Colonic mucosa (tissue), 4 donors: ENCODE measurements around the gene ADORA2A. TPM values are rescaled to one million over a fixed set of nuclear protein-coding genes. Genes with fewer than 3 reads are reported as not detected.

ENCODE experiments used
- DNase-seq: peaks from one replicate; pipeline ENCODE4 v3.0.0-alpha.2; 2020
- H3K27ac ChIP-seq: fragments of 200-600 bp; one replicate; pipeline ENCODE4 v1.8.0; 2021
- H3K27me3 ChIP-seq: fragments of 200-600 bp; one replicate; pipeline ENCODE4 v1.8.0; 2021
- H3K36me3 ChIP-seq: fragments of 200-600 bp; one replicate; pipeline ENCODE4 v1.8.0; 2021
- H3K4me1 ChIP-seq: fragments of 200-600 bp; one replicate; pipeline ENCODE4 v1.8.0; 2021; ENCODE audit warnings: mild to moderate bottlenecking
- H3K4me3 ChIP-seq: fragments of 200-600 bp; one replicate; pipeline ENCODE4 v1.8.0; 2021
- H3K9ac ChIP-seq, 2 donors: one replicate each; pipeline ENCODE4 v1.7.0; 2013; ENCODE audit warnings: control low read depth in 2 of 2, low read depth in 2 of 2, low read length in 2 of 2
- H3K9me3 ChIP-seq: fragments of 200-600 bp; one replicate; pipeline ENCODE4 v1.8.0; 2021
- CTCF ChIP-seq: fragments of 200-600 bp; IDR thresholded peaks from one replicate; pipeline ENCODE4 v1.8.0; 2022; ENCODE audit warnings: antibody characterized with exemption, mild to moderate bottlenecking
- intact Hi-C: fragments of 100-400 bp; cut with DNase I; formaldehyde crosslinking; loops from one replicate; pipeline ENCODE4 v1.14.1; 2022
- total RNA-seq, 2 donors: library from RNA; stranded (reverse); fragmentation: NEBNext Ultra II Directional in 1 of 2; extraction: Animal tissue kit (Norgen Biotek cat#: 25700) in 1 of 2; gene quantifications; one replicate each; pipeline ENCODE4 v1.2.1, GENCODE V29; 2021
- donor health status: healthy.
- donor health status: DM: no; HTN: no; CAD: no.
- donor health status: DM: no; HTN: no; CAD: no.

The ADORA2A gene
- total RNA-seq, 2 donors from 2014 or later: 1.5 to 2.5 TPM

GRCh38 chr22:24453853-24454252, 26.5 kb downstream of the ADORA2A start:
- intact Hi-C loops: no loop called here
- H3K9me3 ChIP-seq: no peaks in the 10 kb centered on the region
- H3K4me3 ChIP-seq: no peak overlapping the region
- H3K27ac ChIP-seq: no peak overlapping the region
- no peaks in the 10 kb centered on the region for H3K27me3 ChIP-seq
- no peaks in the 10 kb centered on the region for H3K36me3 ChIP-seq
- H3K4me1 ChIP-seq: no peaks in the 10 kb centered on the region
- no peak overlapping the region for H3K9ac ChIP-seq
- TF ChIP-seq CTCF: no peak
- no peak for DNase-seq

GRCh38 chr22:24455039-24455438, 27.6 kb downstream of the ADORA2A start:
- Histone ChIP-seq H3K27me3 (no peaks in the 10 kb centered on the region), H3K9ac (no peak overlapping the region), H3K4me3 (no peak overlapping the region), H3K9me3 (no peaks in the 10 kb centered on the region), H3K27ac (no peak overlapping the region), H3K4me1 (no peaks in the 10 kb centered on the region), H3K36me3 (no peaks in the 10 kb centered on the region)
- TF ChIP-seq CTCF: no peak
- intact Hi-C loops: no loop called here
- DNase-seq: no peak

- Histone ChIP-seq H3K36me3 (no peaks in the 10 kb centered on the region), H3K27ac (no peak overlapping the region), H3K9me3 (no peaks in the 10 kb centered on the region), H3K4me3 (no peak overlapping the region), H3K27me3 (no peaks in the 10 kb centered on the region), H3K4me1 (no peaks in the 10 kb centered on the region), H3K9ac (no peak overlapping the region)
- TF ChIP-seq CTCF: no peak
- intact Hi-C loops: no loop called here
- DNase-seq: no peak
Measured at GRCh38 chr22:24455751-24456426, 28.5 kb downstream of the ADORA2A start.

GRCh38 chr22:24457894-24458420, 30.6 kb downstream of the ADORA2A start:
- H3K27ac ChIP-seq: no peak overlapping the region
- H3K9me3 ChIP-seq: no peaks in the 10 kb centered on the region
- H3K4me3 ChIP-seq: no peak overlapping the region
- intact Hi-C loops: no loop called here
- no peak for DNase-seq
- H3K27me3 ChIP-seq: no peaks in the 10 kb centered on the region
- no peaks in the 10 kb centered on the region for H3K4me1 ChIP-seq
- no peak overlapping the region for H3K9ac ChIP-seq
- no peaks in the 10 kb centered on the region for H3K36me3 ChIP-seq
- no peak for TF ChIP-seq CTCF

- Histone ChIP-seq H3K27ac (no peak overlapping the region), H3K27me3 (no peaks in the 10 kb centered on the region), H3K36me3 (no peaks in the 10 kb centered on the region), H3K4me1 (no peaks in the 10 kb centered on the region), H3K9ac (no peak overlapping the region), H3K9me3 (no peaks in the 10 kb centered on the region), H3K4me3 (no peak overlapping the region)
- TF ChIP-seq CTCF: no peak
- intact Hi-C loops: no loop called here
- no peak for DNase-seq
Measured at GRCh38 chr22:24459911-24460310, 32.5 kb downstream of the ADORA2A start.
